PC-3 (cell line): ENCODE measurements around the gene AFTPH.

Experiments
- CTCF ChIP-seq: fragments of 300-600 bp; sonication (generic); conservative IDR thresholded peaks from 2 replicates; pipeline ENCODE4 v1.5.1; 2017; ENCODE audit warnings: antibody characterized with exemption, low read depth, mild to moderate bottlenecking, low read length
- EZH2 ChIP-seq: fragments of 300-600 bp; sonication (generic); IDR thresholded peaks from one replicate; pipeline ENCODE4 v1.6.1; 2017; ENCODE audit warnings: antibody characterized with exemption, mild to moderate bottlenecking, low read length; ENCODE audit not compliant: unreplicated experiment
- EZH2phosphoT487 ChIP-seq: fragments of 300-600 bp; sonication (generic); IDR thresholded peaks from 2 replicates; pipeline ENCODE4 v1.6.1; 2018; ENCODE audit warnings: mild to moderate bottlenecking, antibody characterized with exemption, low read length, borderline replicate concordance

GRCh38 chr2:64632835-64633819, 109.0 kb downstream of the AFTPH start:
- TF ChIP-seq CTCF: no peak
- no peak for TF ChIP-seq EZH2phosphoT487
- TF ChIP-seq EZH2: no peak
